GM18951 (cell line): Measurements from ENCODE around the gene INPP5J.
"Not testable (repeated sequence)": the region's sequence is repeated elsewhere in the genome, so short reads cannot be mapped to it uniquely, and the experiment has no call there.

Experiments used
- POLR2A ChIP-seq: IDR thresholded peaks from 4 replicates; pipeline ENCODE4 v1.6.1; 2011; ENCODE audit warnings: mild to moderate bottlenecking; ENCODE audit not compliant: insufficient read length, insufficient read depth; ENCODE audit errors: extremely low read depth
- in situ Hi-C: fragments of 300-500 bp; cut with MboI; formaldehyde crosslinking; loops from one replicate; pipeline ENCODE4 v1.12.0; 2022; ENCODE audit warnings: low sequenced_read_pairs, mixed read lengths, inconsistent platforms; ENCODE audit not compliant: unreplicated experiment

Gene INPP5J

DNA sequence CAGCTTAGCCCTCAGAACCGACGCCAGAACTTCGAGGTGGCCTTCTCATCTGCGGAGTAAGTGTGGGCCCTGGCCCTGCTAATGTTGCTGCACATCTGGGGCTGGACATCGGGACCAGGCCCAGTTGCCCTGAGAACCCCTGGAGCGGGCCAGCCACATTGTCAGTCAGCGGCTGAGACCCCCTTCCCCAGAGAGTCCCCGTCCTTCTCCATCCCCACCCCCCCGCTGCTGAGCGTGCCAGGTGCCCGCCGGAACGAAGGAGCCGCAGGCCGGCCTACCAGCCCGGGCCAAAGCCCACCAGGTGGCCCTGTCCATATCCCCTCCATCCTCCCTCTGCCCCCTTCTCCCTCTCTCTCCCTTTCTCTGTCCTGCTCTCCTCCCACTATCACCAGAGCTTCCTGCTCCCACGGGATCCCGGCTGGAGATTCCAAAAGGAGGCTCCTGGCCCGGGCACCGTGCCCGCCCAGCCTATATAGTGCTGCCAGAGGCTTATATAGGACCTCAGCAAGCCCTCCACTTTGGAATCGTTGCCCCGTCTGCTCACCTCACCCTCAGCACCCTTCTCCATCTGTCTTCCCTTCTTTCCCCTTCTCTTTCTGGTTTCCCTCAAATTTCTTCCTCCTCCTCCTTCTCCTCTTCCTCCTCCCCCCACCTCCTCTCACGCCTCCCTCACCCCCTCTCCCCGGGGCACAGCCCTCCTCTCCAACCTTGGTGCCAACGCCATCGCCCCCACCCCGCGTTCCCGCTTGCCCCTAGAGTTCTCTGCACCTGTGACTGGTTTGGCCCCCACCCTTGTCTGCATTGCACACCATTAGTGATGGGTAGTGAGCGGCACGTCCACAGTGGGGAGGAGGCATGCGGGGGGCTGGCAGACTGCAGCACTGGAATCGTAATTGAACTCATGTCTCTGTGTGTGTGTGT is 22.7 kb upstream of the INPP5J start:
- no peak for TF ChIP-seq POLR2A
- in situ Hi-C loops: no loop called here

GRCh38 chr22:31100762-31101525 is 21.8 kb upstream of the INPP5J start:
- no peak for TF ChIP-seq POLR2A
- in situ Hi-C loops: no loop called here

DNA sequence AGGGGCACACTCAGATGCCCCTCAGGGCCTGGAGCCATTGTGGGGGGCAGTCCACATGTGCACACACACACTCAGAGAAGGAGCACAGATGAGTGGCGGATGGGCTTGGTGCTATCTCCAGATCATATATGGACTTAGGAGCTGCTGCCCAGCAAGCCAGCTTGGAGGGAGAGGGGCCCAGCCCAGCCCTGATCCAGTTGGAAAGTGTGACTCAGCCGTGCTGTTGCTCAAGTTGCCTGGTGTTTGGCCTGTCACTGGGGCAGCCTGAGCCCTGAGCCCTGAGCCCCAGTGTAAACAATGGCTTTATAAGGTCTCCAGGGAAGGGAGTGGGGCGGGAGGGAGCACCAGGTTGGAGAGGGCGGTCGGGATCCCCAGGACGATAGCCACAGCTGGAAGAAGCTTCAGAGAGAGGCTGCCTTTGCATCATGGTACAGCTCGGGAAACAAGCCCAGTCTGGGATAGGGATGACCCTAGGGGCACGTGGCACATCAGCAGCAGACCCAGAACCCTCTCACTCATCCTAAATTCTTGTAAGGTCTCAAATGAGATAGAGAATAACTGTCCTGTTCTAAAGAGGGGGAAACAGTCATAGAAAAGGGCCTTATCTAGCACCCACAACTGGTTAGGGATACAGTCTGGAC is 20.2 kb upstream of the INPP5J start:
- TF ChIP-seq POLR2A: no peak
- in situ Hi-C loops: no loop called here

DNA sequence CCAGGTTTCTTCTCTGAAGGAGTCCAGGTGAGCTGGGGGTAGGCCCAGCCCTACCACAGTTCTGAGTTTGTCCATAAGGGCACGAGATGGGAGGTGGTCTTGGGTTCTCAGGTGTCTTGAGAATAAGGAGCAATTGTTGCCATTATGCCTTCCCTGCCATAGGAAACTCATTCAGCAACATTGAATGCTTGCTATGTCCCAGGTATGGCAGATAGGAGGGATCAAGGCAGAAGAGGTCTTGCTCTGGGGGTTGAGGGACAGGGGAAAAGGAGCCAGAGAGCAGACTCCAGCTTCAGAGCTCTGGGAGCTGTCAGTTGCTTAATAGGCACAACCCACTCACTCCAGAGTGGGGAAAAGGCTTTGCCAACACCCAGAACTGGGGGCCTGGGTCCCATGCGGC is 19.7 kb upstream of the INPP5J start:
- in situ Hi-C loops: no loop called here
- TF ChIP-seq POLR2A: no peak

- in situ Hi-C loops: no loop called here
- TF ChIP-seq POLR2A: no peak
These were observed 18.7 kb upstream of the INPP5J start for GRCh38 chr22:31103899-31104694.

GRCh38 chr22:31104869-31105268 is 17.9 kb upstream of the INPP5J start:
- no peak for TF ChIP-seq POLR2A
- in situ Hi-C loops: no loop called here

DNA sequence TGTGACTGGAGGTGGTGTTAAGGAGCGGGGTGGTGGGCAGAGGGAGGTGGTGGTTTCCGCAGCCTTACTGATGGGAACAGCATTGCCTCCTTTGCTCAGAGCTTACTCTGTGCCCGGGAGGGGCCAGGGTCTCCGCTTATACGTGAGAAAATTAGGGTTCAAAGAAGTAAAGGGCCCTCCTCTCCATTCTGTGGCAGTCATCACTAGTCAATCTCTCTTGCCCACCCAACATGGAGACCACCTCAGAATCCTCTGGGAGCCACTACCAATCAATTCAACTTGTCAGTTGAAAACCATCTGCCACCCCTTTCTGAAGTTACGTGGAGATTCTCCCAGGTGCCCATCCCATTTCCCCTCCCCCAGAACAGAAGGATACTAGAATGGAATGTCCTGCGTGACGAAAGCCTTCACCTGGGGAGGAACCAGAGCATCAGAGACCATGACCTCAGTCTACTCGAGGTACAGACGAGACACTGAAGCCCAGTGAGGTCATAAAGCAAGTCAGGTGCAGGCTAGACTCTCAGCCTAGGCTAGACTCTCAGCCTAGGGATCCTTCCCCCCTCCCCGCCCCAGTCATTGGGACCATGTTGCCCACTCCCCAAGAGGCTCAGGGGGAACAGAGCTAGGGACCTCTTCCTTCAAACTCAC is 17.4 kb upstream of the INPP5J start:
- in situ Hi-C loops: no loop called here
- no peak for TF ChIP-seq POLR2A

- TF ChIP-seq POLR2A: no peak
- in situ Hi-C loops: no loop called here
These were observed 16.7 kb upstream of the INPP5J start for GRCh38 chr22:31106001-31106571.

- in situ Hi-C loops: no loop called here
- no peak for TF ChIP-seq POLR2A
These were observed 16.0 kb upstream of the INPP5J start for GRCh38 chr22:31106731-31107177.

DNA sequence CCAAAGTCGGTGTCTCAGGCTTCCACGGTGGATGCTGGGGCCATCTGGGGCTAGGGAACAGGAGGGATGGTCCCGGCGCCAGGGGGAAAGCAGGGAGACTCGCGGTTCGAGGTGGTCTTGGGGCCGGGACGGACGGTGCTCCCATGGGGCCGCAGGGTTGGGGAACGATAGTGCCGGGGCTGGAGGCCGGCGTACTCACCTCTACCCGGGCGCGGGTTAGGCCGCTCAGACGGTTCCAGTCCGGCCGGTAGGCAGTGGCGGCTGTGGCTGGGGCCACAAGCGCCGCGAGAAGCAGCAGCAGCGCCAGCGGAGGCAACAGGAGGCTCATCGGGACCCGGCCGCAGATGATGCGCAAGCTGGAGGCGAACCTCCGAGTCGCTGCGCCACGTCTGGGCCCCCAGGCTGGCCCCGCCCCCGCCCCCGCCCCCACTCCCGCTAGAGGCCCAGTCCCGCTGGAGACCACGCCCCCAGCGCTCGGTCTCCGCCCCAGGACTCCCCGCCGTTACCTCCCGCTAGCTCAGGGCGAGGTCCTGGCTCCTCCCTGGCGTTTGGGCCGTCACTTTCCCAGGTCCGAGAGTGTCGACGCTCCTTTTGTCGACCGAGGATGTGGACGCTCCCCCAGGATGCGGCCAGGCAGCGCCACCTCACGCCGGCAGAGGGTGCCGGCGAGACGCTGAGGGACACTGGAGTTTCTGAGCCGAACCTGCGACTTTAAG is 15.4 kb upstream of the INPP5J start, which contains the start of gene SELENOM:
Gene SELENOM (minus strand): TSS at position 391 of the 716 bp plus-strand sequence. CDS start 63 bp downstream, at position 328.
- in situ Hi-C loops: no loop called here
- peak; percentile 57 for TF ChIP-seq POLR2A

GRCh38 chr22:31107894-31108218 is 14.9 kb upstream of the INPP5J start:
- no peak for TF ChIP-seq POLR2A
- in situ Hi-C loops: no loop called here

DNA sequence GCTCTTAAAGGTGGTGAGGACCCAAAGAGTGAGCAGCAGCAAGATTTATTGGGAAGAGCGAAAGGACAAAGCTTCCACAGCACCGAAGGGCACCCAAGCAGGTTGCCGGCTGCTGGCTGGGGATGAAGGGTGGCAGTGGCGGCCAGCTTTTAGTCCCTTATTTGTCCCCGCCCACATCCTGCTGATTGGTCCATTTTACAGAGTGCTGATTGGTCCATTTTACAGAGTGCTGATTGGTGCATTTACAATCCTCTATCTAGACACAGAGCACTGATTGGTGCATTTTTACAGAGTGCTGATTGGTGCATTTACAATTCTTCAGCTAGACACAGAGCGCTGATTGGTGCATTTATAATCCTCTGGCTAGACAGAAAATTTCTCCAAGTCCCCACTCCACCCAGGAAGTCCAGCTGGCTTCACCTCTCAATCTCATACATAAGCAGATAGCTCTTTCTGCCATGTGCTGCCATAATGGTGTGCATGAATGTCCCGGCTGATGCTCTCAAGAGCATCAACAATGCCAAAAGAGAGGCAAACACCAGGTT is 10.1 kb upstream of the INPP5J start:
- in situ Hi-C loops: not testable (repeated sequence)
